ENCODE measurements around the gene P2RY12.

Gene P2RY12

DNA sequence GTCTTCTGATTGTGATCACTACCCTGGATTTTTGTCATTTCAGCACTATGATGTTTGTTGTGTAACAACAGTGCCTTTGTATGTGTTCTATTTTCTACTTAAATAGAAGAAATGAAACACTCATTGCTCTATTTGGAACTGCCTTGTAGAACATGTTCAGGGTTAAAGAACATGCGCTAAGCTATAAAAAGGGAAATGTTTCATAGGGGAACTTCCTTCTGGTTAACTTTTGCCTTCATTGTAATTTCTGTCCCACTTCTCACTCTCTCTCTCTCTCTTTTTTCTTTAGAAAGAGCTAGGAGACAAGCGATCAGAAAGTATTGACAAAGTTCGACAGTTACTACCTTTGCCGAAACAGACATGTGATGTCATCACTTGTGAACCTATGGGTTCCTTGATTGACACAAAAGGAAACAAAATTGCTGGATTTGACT is at the start of gene P2RY12:
P2RY12 (minus strand) TSS at position 13 of the 434 bp plus-strand sequence. CDS start 45,908 bp downstream, outside the sequence.
- peak within 1 kb of the TSS; percentile 100 for H2AFZ ChIP-seq (ENCODE audit: low read length, unreplicated experiment)
- peaks cover 15% of the 10 kb centered on the region for H3K4me1 ChIP-seq (ENCODE audit: control insufficient read depth, insufficient read depth, low read length, unreplicated experiment)
- no peaks in the 10 kb centered on the region for H3K36me3 ChIP-seq (ENCODE audit: insufficient read depth, low read length)
- peak within 1 kb of the TSS; percentile 76 for H3K4me3 ChIP-seq (ENCODE audit: low read depth, low read length)
- H3K79me2 ChIP-seq (ENCODE audit: control insufficient read depth, insufficient read depth, low read length, unreplicated experiment) = no peaks in the 10 kb centered on the region
- no peaks in the 10 kb centered on the region for H3K27me3 ChIP-seq (ENCODE audit: insufficient read depth, low read length)
- no peak within 1 kb of the TSS for H3K27ac ChIP-seq (ENCODE audit: low read depth, low read length)

- no peak overlapping the region for H2AFZ ChIP-seq (ENCODE audit: low read length, unreplicated experiment)
- H3K27ac ChIP-seq (ENCODE audit: low read depth, low read length) = peak overlapping the region; percentile 100; the same call in 1 of the 2 replicates
- no peaks in the 10 kb centered on the region for H3K27me3 ChIP-seq (ENCODE audit: insufficient read depth, low read length)
- H3K79me2 ChIP-seq (ENCODE audit: control insufficient read depth, insufficient read depth, low read length, unreplicated experiment) = no peaks in the 10 kb centered on the region
- H3K4me3 ChIP-seq (ENCODE audit: low read depth, low read length) = no peak overlapping the region
- H3K36me3 ChIP-seq (ENCODE audit: insufficient read depth, low read length) = no peaks in the 10 kb centered on the region
- peaks cover 49% of the 10 kb centered on the region for H3K4me1 ChIP-seq (ENCODE audit: control insufficient read depth, insufficient read depth, low read length, unreplicated experiment)
These were observed 48.2 kb upstream of the P2RY12 start for GRCh38 chr3:151432616-151433372.

DNA sequence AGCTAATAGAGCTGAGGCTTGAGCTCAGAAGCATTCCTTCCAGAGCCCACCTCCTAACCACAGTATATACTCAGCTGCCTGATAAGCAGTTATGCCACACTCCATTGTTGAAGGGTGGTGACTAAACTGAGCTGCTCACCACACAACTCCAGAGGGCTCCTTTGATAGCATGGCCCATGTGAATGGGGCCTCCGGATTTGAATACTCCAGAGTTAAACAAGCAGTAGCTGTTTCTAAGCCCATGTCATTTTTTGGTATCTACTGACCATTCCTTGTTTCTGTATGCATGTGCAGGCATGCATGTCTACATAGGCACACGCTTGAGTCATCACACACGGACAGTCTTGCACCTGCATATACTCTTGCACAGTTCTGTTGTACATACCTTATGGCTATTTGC is 47.4 kb upstream of the P2RY12 start:
- Histone ChIP-seq H3K27me3 (ENCODE audit: insufficient read depth, low read length) (no peaks in the 10 kb centered on the region), H3K4me3 (ENCODE audit: low read depth, low read length) (no peak overlapping the region), H2AFZ (ENCODE audit: low read length, unreplicated experiment) (no peak overlapping the region), H3K4me1 (ENCODE audit: control insufficient read depth, insufficient read depth, low read length, unreplicated experiment) (peaks cover 45% of the 10 kb centered on the region), H3K36me3 (ENCODE audit: insufficient read depth, low read length) (no peaks in the 10 kb centered on the region), H3K27ac (ENCODE audit: low read depth, low read length) (peak overlapping the region; percentile 59), H3K79me2 (ENCODE audit: control insufficient read depth, insufficient read depth, low read length, unreplicated experiment) (no peaks in the 10 kb centered on the region)

DNA sequence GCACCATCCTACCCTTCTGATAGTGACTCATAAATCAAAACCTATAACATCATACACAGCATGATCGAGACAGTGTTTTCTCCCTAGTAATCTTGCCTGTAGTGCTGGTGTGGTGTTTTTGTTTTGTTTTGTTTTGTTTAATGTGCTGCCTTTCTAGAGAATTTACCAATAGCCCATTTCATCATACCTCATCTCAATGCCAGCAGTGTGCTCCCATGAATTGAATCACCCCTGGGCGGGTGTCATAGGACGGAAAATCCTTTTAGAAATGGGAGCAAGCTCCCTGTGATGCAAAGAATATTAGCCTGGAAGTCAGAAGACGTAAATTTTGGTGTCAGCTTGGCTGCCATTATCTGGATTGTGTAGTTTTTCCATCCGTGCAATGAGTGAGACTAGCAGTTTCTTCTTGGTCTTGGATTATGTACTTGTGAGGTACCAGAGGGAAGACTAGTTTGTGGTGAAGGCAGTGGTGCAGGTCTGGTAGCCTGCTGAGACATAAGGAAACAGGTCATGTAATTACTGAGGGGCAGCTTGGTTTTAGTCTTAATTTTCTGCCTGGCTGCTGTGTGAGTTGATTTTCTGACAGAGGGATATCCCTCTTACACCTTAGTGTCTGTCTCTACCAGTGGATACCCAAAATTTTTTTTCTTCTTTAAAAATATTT is 46.4 kb upstream of the P2RY12 start:
- H3K79me2 ChIP-seq (ENCODE audit: control insufficient read depth, insufficient read depth, low read length, unreplicated experiment) = no peaks in the 10 kb centered on the region
- peak overlapping the region; percentile 59; the same call in 1 of the 2 replicates for H3K27ac ChIP-seq (ENCODE audit: low read depth, low read length)
- no peaks in the 10 kb centered on the region for H3K27me3 ChIP-seq (ENCODE audit: insufficient read depth, low read length)
- no peak overlapping the region for H3K4me3 ChIP-seq (ENCODE audit: low read depth, low read length)
- peaks cover 40% of the 10 kb centered on the region for H3K4me1 ChIP-seq (ENCODE audit: control insufficient read depth, insufficient read depth, low read length, unreplicated experiment)
- no peak overlapping the region for H2AFZ ChIP-seq (ENCODE audit: low read length, unreplicated experiment)
- no peaks in the 10 kb centered on the region for H3K36me3 ChIP-seq (ENCODE audit: insufficient read depth, low read length)

DNA sequence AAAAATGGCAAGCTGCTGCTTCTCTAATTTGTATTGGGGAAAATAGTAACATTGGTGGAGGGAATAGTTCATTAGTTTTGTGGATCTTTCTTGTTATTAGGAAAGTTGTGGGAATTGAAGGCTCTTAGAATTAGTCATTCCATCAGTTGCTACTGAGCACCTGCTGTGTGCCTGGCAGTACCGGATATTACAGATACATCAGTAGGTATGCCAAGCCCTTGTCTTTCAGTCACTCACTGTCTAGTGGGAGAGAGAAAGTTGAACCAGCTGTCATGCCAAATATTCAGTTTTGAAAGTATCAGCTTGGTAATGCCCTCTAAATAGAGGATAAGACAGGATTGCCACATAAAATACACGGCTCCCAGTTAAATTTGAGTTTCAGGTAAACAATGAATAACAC is 43.8 kb upstream of the P2RY12 start:
- no peak overlapping the region for H3K27ac ChIP-seq (ENCODE audit: low read depth, low read length)
- no peak overlapping the region for H2AFZ ChIP-seq (ENCODE audit: low read length, unreplicated experiment)
- peaks cover 32% of the 10 kb centered on the region for H3K4me1 ChIP-seq (ENCODE audit: control insufficient read depth, insufficient read depth, low read length, unreplicated experiment)
- no peaks in the 10 kb centered on the region for H3K79me2 ChIP-seq (ENCODE audit: control insufficient read depth, insufficient read depth, low read length, unreplicated experiment)
- no peaks in the 10 kb centered on the region for H3K36me3 ChIP-seq (ENCODE audit: insufficient read depth, low read length)
- no peaks in the 10 kb centered on the region for H3K27me3 ChIP-seq (ENCODE audit: insufficient read depth, low read length)
- H3K4me3 ChIP-seq (ENCODE audit: low read depth, low read length) = no peak overlapping the region

GRCh38 chr3:151426341-151426657 is 41.7 kb upstream of the P2RY12 start:
- Histone ChIP-seq H3K4me3 (ENCODE audit: low read depth, low read length) (no peak overlapping the region), H3K27ac (ENCODE audit: low read depth, low read length) (no peak overlapping the region), H3K36me3 (ENCODE audit: insufficient read depth, low read length) (no peaks in the 10 kb centered on the region), H3K4me1 (ENCODE audit: control insufficient read depth, insufficient read depth, low read length, unreplicated experiment) (peaks cover 17% of the 10 kb centered on the region), H3K79me2 (ENCODE audit: control insufficient read depth, insufficient read depth, low read length, unreplicated experiment) (no peaks in the 10 kb centered on the region), H2AFZ (ENCODE audit: low read length, unreplicated experiment) (peak overlapping the region; percentile 78), H3K27me3 (ENCODE audit: insufficient read depth, low read length) (no peaks in the 10 kb centered on the region)

- H3K36me3 ChIP-seq (ENCODE audit: insufficient read depth, low read length) = no peaks in the 10 kb centered on the region
- no peak overlapping the region for H3K4me3 ChIP-seq (ENCODE audit: low read depth, low read length)
- peak overlapping the region; percentile 78 for H2AFZ ChIP-seq (ENCODE audit: low read length, unreplicated experiment)
- peaks cover 17% of the 10 kb centered on the region for H3K4me1 ChIP-seq (ENCODE audit: control insufficient read depth, insufficient read depth, low read length, unreplicated experiment)
- no peak overlapping the region for H3K27ac ChIP-seq (ENCODE audit: low read depth, low read length)
- H3K79me2 ChIP-seq (ENCODE audit: control insufficient read depth, insufficient read depth, low read length, unreplicated experiment) = no peaks in the 10 kb centered on the region
- H3K27me3 ChIP-seq (ENCODE audit: insufficient read depth, low read length) = no peaks in the 10 kb centered on the region
These were observed 41.2 kb upstream of the P2RY12 start for GRCh38 chr3:151425627-151426340.

DNA sequence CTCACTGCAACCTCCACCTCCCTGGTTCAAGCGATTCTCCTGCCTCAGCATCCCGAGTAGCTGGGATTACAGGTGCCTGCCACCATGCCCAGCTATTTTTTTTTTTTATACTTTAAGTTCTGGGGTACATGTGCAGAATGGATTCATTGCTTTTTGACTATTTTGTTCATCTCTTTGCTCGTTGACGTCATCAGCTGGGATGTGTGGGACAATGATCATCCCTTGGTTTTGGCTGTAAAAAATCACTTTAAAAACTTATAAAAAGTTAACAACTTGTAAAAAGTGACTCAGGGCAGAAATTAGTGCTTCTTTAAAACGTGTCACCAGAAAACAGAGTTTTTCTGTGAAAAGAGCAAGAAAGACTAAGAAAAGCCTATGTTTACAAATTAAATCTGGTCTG is 38.5 kb upstream of the P2RY12 start:
- Histone ChIP-seq H3K4me3 (ENCODE audit: low read depth, low read length) (no peak overlapping the region), H3K36me3 (ENCODE audit: insufficient read depth, low read length) (no peaks in the 10 kb centered on the region), H2AFZ (ENCODE audit: low read length, unreplicated experiment) (no peak overlapping the region), H3K4me1 (ENCODE audit: control insufficient read depth, insufficient read depth, low read length, unreplicated experiment) (peaks cover 17% of the 10 kb centered on the region), H3K79me2 (ENCODE audit: control insufficient read depth, insufficient read depth, low read length, unreplicated experiment) (no peaks in the 10 kb centered on the region), H3K27me3 (ENCODE audit: insufficient read depth, low read length) (no peaks in the 10 kb centered on the region), H3K27ac (ENCODE audit: low read depth, low read length) (no peak overlapping the region)

GRCh38 chr3:151421938-151422337 is 37.4 kb upstream of the P2RY12 start:
- Histone ChIP-seq H3K27ac (ENCODE audit: low read depth, low read length) (no peak overlapping the region), H3K4me1 (ENCODE audit: control insufficient read depth, insufficient read depth, low read length, unreplicated experiment) (peaks cover 17% of the 10 kb centered on the region), H3K27me3 (ENCODE audit: insufficient read depth, low read length) (no peaks in the 10 kb centered on the region), H2AFZ (ENCODE audit: low read length, unreplicated experiment) (no peak overlapping the region), H3K79me2 (ENCODE audit: control insufficient read depth, insufficient read depth, low read length, unreplicated experiment) (no peaks in the 10 kb centered on the region), H3K36me3 (ENCODE audit: insufficient read depth, low read length) (no peaks in the 10 kb centered on the region), H3K4me3 (ENCODE audit: low read depth, low read length) (no peak overlapping the region)

DNA sequence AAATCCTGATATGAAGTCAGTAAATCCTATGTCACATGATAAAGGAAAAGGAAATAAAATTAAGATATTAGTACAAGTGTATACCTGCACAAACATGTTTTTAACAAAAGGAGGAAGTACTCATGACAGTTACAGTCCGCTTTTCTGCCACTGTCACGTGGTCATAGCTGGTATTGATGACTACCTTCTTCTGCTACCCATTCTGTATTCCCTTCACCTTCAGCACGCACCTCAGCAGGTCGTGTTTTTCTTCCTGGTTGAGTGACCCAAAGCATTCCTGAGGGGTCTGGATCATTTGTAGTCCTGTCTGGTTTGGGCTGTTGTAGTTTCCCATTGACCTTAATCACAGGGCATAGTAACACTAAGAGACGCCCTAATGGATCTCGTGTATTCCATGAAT is 35.3 kb upstream of the P2RY12 start:
- no peaks in the 10 kb centered on the region for H3K27me3 ChIP-seq (ENCODE audit: insufficient read depth, low read length)
- H3K4me1 ChIP-seq (ENCODE audit: control insufficient read depth, insufficient read depth, low read length, unreplicated experiment) = peaks cover 3% of the 10 kb centered on the region

More for the DNA sequence above, 35.3 kb upstream of the P2RY12 start:
- Histone ChIP-seq H3K27ac (ENCODE audit: low read depth, low read length) (no peak overlapping the region), H2AFZ (ENCODE audit: low read length, unreplicated experiment) (no peak overlapping the region), H3K36me3 (ENCODE audit: insufficient read depth, low read length) (no peaks in the 10 kb centered on the region), H3K79me2 (ENCODE audit: control insufficient read depth, insufficient read depth, low read length, unreplicated experiment) (no peaks in the 10 kb centered on the region), H3K4me3 (ENCODE audit: low read depth, low read length) (no peak overlapping the region)

Data from ACC112 (cell line).